GM21619 (cell line): ENCODE results near the gene ADGRB2.

Experiments
- ATAC-seq: cut with Tn5 transposase; IDR thresholded peaks from one replicate; pipeline ENCODE4 v1.9.1; 2021; ENCODE audit not compliant: unreplicated experiment

ADGRB2 gene

GRCh38 chr1:31765041-31765467 lies 914 bp upstream of the ADGRB2 start:
- ATAC-seq, result no peak

DNA sequence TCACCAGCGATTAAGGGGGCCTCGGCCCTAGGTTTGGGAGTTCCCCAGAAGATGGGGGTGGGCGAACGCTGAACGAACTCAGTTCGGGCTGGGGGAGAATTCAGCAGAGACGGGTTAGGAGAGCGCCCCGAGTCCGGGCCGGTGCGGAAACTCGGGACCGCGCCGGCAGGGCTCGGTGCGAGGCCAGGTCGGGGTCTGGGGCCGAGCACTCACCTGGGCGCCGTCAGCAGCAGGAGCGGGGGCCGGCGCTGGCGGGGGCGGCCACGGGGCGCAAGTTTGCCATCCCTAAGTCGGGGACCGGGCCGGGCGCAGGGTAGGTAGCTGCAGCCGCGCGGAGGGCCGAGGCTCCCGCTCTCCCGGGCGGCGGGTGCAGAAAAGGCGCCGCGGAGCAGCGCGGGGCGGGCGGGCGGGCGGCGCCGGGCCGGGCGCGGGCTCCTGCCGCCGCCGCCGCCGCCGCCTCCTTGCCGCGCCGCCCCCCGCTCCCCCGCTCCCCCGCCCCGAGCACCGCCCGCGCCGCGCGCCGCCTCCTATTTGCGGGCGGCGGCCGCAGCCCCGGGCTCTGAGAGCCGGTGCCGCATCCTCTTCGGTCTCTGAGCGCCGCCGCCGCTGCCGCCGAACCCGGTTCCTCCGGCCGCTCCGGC lies 349 bp downstream of the ADGRB2 start:
- no peak for ATAC-seq

- no peak for ATAC-seq
Observed at GRCh38 chr1:31762726-31763670, 1.1 kb downstream of the ADGRB2 start.

DNA sequence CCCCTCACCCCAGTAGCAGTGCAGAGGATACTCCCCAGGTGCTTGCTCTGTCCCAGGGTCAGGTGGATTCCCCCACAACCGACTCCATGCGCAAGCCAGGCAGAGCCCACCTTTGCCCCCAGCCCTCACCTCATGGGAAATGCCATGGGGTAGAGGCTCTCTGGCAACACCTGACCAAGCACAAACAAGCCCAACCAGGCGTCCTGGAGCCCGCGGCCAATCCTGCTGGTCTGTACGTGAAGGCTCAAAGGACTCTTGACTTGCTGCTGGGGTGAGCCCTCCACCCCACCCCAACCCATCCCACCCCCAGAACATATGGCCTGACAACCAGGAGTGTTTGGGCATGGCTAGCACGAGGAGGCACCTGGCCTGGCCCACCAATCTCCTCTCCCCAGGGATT lies 1.8 kb downstream of the ADGRB2 start:
- no peak for ATAC-seq

GRCh38 chr1:31761883-31762282 lies 2.3 kb downstream of the ADGRB2 start:
- ATAC-seq, result no peak

- ATAC-seq, result no peak
Observed at GRCh38 chr1:31760471-31761470, 3.4 kb downstream of the ADGRB2 start.

GRCh38 chr1:31759298-31760023 lies 4.7 kb downstream of the ADGRB2 start:
- no peak for ATAC-seq

DNA sequence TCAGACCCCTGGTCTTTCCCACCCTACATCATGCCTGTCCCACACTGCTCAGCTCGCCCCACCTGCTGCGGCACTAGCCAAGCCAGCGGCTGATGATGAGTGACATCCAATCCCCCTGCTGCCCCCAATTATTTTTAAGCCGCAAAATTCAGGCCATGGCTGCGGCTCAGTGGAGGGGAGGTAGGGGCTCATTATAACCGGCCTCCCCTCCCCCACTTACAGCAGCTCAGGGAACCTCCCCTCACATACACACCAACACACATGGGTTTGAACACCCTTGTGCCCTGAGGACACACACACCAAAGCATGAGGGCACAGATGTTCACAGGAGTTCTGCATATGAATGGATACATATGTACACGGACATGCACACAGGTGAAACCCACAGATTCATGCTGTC lies 5.3 kb downstream of the ADGRB2 start:
- ATAC-seq, result no peak

- no peak for ATAC-seq
Observed at GRCh38 chr1:31757989-31758388, 6.2 kb downstream of the ADGRB2 start.

GRCh38 chr1:31757204-31757679 lies 6.9 kb downstream of the ADGRB2 start:
- ATAC-seq, result no peak

GRCh38 chr1:31756578-31756977 lies 7.6 kb downstream of the ADGRB2 start:
- ATAC-seq, result no peak

GRCh38 chr1:31755850-31756492 lies 8.2 kb downstream of the ADGRB2 start:
- ATAC-seq, result no peak

DNA sequence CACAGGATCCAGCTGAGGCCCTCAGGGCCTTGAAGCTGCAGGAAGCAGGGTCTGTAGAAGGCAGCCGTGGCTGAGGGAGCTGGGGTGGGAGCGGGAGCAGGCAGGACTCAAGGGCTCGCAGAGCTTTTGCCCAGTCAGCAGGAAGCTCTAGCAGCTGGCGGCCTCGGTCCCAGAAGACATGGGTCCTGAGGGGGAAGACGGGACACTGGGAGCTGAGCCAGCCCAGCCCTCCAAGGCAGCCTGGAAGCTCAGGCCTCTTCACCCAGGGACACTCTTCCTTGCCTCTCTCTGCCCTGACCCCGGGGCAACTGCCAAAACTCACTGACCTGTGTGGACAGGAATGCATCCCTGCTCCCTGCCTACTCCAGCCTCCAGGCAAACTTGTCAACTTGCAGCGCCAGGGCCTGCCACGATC lies 8.9 kb downstream of the ADGRB2 start:
- ATAC-seq, result no peak

GRCh38 chr1:31754397-31754796 lies 9.7 kb downstream of the ADGRB2 start:
- no peak for ATAC-seq

DNA sequence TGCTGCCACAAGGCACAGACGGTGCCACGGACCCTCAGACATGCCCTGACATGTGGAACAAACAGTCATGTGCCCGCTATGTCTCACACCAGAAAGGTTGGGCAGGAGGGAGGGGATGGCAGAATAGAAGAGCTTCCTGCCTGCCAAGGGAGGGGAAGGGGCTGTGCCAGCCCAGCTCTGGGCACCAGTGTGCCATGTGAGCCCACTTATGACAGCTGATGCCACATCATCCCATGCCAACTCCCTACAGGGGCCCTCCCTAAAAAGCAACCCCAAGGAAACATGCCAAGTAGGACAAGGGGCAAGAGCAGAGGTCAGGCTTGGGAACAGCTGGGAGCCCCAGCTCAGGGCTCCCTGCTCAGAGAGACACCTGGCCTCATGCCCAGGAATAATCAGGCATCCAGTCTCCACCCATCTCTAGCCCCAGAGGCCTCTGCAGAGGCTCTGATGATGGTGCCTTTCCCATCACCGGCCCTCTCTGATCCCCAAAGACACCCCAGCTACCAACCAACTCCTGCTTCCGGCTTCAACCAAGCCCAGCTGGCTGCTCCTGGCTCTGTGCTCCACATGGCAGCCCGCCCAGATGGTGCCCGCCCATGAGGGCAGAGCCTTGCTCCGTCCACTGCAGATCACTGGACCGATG lies 10.3 kb downstream of the ADGRB2 start:
- ATAC-seq, result no peak

DNA sequence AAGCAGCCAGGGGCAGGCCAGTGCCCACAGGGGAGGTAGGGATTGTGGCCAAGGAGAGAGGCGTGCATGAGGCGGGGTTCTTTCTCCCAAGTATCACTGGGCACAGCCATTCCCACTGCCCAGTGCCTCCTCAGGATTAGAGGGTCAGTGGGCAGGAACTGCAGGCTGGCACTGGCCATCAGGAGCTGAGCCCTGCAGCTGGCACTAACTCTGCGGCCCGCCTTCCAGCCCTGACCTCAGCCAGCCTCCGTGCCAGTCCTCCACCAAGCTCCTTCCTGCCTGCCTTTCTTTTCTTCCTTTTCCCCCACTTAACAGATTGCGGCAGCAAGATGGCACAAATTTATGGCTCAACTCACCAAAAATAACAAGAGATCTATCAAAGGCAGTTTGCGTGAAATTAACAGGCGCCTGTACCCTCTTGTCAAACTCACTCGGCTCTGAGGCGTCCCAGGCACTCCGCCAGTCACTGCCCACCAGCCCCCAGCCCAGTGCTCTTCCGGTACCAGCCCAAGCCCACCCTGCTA lies 11.1 kb downstream of the ADGRB2 start:
- ATAC-seq, result no peak

GRCh38 chr1:31752258-31752657 lies 11.9 kb downstream of the ADGRB2 start:
- no peak for ATAC-seq

GRCh38 chr1:31751822-31752241 lies 12.3 kb downstream of the ADGRB2 start:
- no peak for ATAC-seq
